H1 (cell line): Measurements from ENCODE around the gene TEAD1. TPM values are rescaled to one million over a fixed set of nuclear protein-coding genes. Genes with fewer than 3 reads are reported as not detected.

Source experiments
- CTCF ChIA-PET: fragments of 300-600 bp; sonication (Branson Sonifier 250); formaldehyde crosslinking; loops from one replicate; lab custom pipeline; 2021; ENCODE audit not compliant: partially characterized antibody; lab: Charles Lee
- POLR2A ChIA-PET: fragments of 300-600 bp; sonication (Branson Sonifier 250); formaldehyde crosslinking; loops from one replicate; lab custom pipeline; 2021; ENCODE audit warnings: inconsistent platforms; ENCODE audit not compliant: partially characterized antibody; lab: Charles Lee
- DNase-seq, 2 experiments: peaks; one replicate each; pipeline versions ENCODE4 v3.0.0 to v3.0.0-alpha.2; 2010 to 2022; ENCODE audit warnings: low spot score in 2 of 2, low read depth in 1 of 2, mixed read lengths in 1 of 2
- FAIRE-seq: peaks from 2 replicates; lab custom pipeline; 2011; peaks lifted over from hg19 to GRCh38; lab: Jason Lieb, UNC
- H2AFZ ChIP-seq: 2 replicates; pipeline ENCODE4 v1.8.1; 2012; ENCODE audit warnings: low read length, inconsistent platforms
- H2AK5ac ChIP-seq: 2 replicates; pipeline ENCODE4 v1.6.1; 2013; ENCODE audit warnings: low read depth, low read length
- H2BK120ac ChIP-seq: replicated peaks from 2 replicates; pipeline ENCODE3; 2013; ENCODE audit warnings: low read depth, low read length, inconsistent platforms
- H2BK12ac ChIP-seq: 2 replicates; pipeline ENCODE4 v1.6.1; 2013; ENCODE audit warnings: low read depth, low read length
- H2BK15ac ChIP-seq: 2 replicates; pipeline ENCODE4 v1.6.1; 2013; ENCODE audit warnings: low read length
- H2BK20ac ChIP-seq: 2 replicates; pipeline ENCODE4 v1.6.1; 2013; ENCODE audit warnings: low read length
- H2BK5ac ChIP-seq: 2 replicates; pipeline ENCODE4 v1.6.1; 2013; ENCODE audit warnings: low read depth, low read length
- H3K14ac ChIP-seq: 2 replicates; pipeline ENCODE4 v1.6.1; 2013; ENCODE audit warnings: inconsistent platforms; ENCODE audit not compliant: insufficient read length
- H3K18ac ChIP-seq: 2 replicates; pipeline ENCODE4 v1.6.1; 2013; ENCODE audit warnings: low read length; ENCODE audit errors: extremely low read depth
- H3K23ac ChIP-seq: 2 replicates; pipeline ENCODE4 v1.6.1; 2013; ENCODE audit warnings: inconsistent platforms; ENCODE audit not compliant: insufficient read length
- H3K23me2 ChIP-seq: 2 replicates; pipeline ENCODE4 v1.6.1; 2013; ENCODE audit warnings: low read depth, low read length
- H3K27ac ChIP-seq: 2 replicates; pipeline ENCODE4 v1.6.1; 2011; ENCODE audit warnings: low read depth, low read length, inconsistent platforms
- H3K27me3 ChIP-seq, 4 experiments: replicated peaks in 1 of 4; 1 replicate in 1 of 4; 2 replicates in 3 of 4; pipeline versions ENCODE4 v1.6.1 to v1.8.1; 2011 to 2013; ENCODE audit warnings: low read length in 3 of 4, mild to moderate bottlenecking in 3 of 4, inconsistent platforms in 2 of 4, mixed read lengths in 2 of 4, moderate library complexity in 1 of 4; ENCODE audit not compliant: control insufficient read depth in 3 of 4, insufficient read depth in 3 of 4; ENCODE audit errors: extremely low read depth in 1 of 4
- H3K36me3 ChIP-seq, 4 experiments: 2 replicates each; pipeline versions ENCODE4 v1.6.1 to v1.8.1; 2011 to 2013; ENCODE audit warnings: mild to moderate bottlenecking in 4 of 4, low read length in 3 of 4, moderate library complexity in 2 of 4, control low read depth in 1 of 4, inconsistent platforms in 1 of 4; ENCODE audit not compliant: insufficient read depth in 4 of 4, control insufficient read depth in 2 of 4
- H3K4ac ChIP-seq: replicated peaks from 2 replicates; pipeline ENCODE3; 2013; ENCODE audit warnings: low read length, low read depth, mixed read lengths, inconsistent platforms; ENCODE audit not compliant: insufficient read length
- H3K4me1 ChIP-seq, 4 experiments: replicated peaks in 1 of 4; 1 replicate in 1 of 4; 2 replicates in 3 of 4; pipeline versions ENCODE4 v1.6.1 to v1.8.1; 2011 to 2013; ENCODE audit warnings: low read length in 3 of 4, inconsistent platforms in 2 of 4, mixed read lengths in 1 of 4; ENCODE audit not compliant: insufficient read depth in 4 of 4, control insufficient read depth in 3 of 4
- H3K4me2 ChIP-seq, 2 experiments: 2 replicates each; pipeline versions ENCODE4 v1.6.1 to v1.8.1; 2011 to 2013; ENCODE audit warnings: low read depth in 2 of 2, low read length in 2 of 2, control low read depth in 1 of 2, inconsistent platforms in 1 of 2, mild to moderate bottlenecking in 1 of 2; ENCODE audit not compliant: insufficient read depth in 1 of 2
- H3K4me3 ChIP-seq, 4 experiments: fragments of 200-600, 300-600 bp in 1 of 4; sonication (generic), shearing (Covaris generic), sonication (Bioruptor Twin) in 1 of 4; 2 replicates each; pipeline versions ENCODE4 v1.5.1 to v1.8.1; 2011 to 2016; ENCODE audit warnings: low read length in 4 of 4, low read depth in 3 of 4, control low read depth in 2 of 4, inconsistent platforms in 2 of 4, mild to moderate bottlenecking in 2 of 4, mixed read lengths in 1 of 4, moderate library complexity in 1 of 4; ENCODE audit not compliant: insufficient read depth in 2 of 4; ENCODE audit errors: extremely low read depth in 1 of 4
- H3K56ac ChIP-seq: replicated peaks from 2 replicates; pipeline ENCODE3; 2013; ENCODE audit warnings: low read depth, mild to moderate bottlenecking, mixed read lengths, low read length, inconsistent platforms; ENCODE audit not compliant: insufficient read length
- H3K79me1 ChIP-seq: 2 replicates; pipeline ENCODE4 v1.6.1; 2013; ENCODE audit warnings: low read depth, low read length, control low read depth
- H3K79me2 ChIP-seq, 2 experiments: 2 replicates each; pipeline versions ENCODE4 v1.6.1 to v1.8.1; 2012 to 2013; ENCODE audit warnings: low read length in 2 of 2, mild to moderate bottlenecking in 2 of 2, inconsistent platforms in 1 of 2; ENCODE audit not compliant: insufficient read depth in 2 of 2, control insufficient read depth in 1 of 2
- H3K9ac ChIP-seq, 4 experiments: replicated peaks in 1 of 4; 1 replicate in 1 of 4; 2 replicates in 3 of 4; pipeline versions ENCODE4 v1.6.1 to v1.8.1; 2011 to 2013; ENCODE audit warnings: low read depth in 3 of 4, low read length in 3 of 4, control low read depth in 2 of 4, mild to moderate bottlenecking in 2 of 4, moderate library complexity in 2 of 4, inconsistent platforms in 1 of 4; ENCODE audit errors: extremely low read depth in 1 of 4
- H3K9me3 ChIP-seq, 2 experiments: 2 replicates each; pipeline versions ENCODE4 v1.6.1 to v1.8.1; 2012 to 2013; ENCODE audit warnings: mild to moderate bottlenecking in 2 of 2, moderate library complexity in 2 of 2, control low read depth in 1 of 2, inconsistent platforms in 1 of 2, low read depth in 1 of 2, low read length in 1 of 2, mixed read lengths in 1 of 2; ENCODE audit not compliant: insufficient read depth in 2 of 2
- H4K20me1 ChIP-seq, 2 experiments: replicated peaks in 1 of 2; 2 replicates each; pipeline versions ENCODE3 to v1.8.1; 2011 to 2013; ENCODE audit warnings: inconsistent platforms in 2 of 2, low read length in 2 of 2, mild to moderate bottlenecking in 1 of 2; ENCODE audit not compliant: insufficient read depth in 2 of 2, control insufficient read depth in 1 of 2
- H4K5ac ChIP-seq: 2 replicates; pipeline ENCODE4 v1.6.1; 2013; ENCODE audit warnings: low read length, low read depth, mixed read lengths, inconsistent platforms; ENCODE audit not compliant: insufficient read length
- H4K8ac ChIP-seq: 2 replicates; pipeline ENCODE4 v1.8.0; 2013; ENCODE audit warnings: mild to moderate bottlenecking, moderate library complexity, low read length, inconsistent platforms; ENCODE audit not compliant: insufficient read depth; ENCODE audit errors: extremely low read depth
- H4K91ac ChIP-seq: replicated peaks from 2 replicates; pipeline ENCODE3; 2013; ENCODE audit warnings: low read length, mixed read lengths, inconsistent platforms; ENCODE audit not compliant: insufficient read length
- NANOG ChIP-seq: IDR thresholded peaks from 2 replicates; pipeline ENCODE4 v1.6.1; 2011; ENCODE audit warnings: low read length, low read depth, mild to moderate bottlenecking, inconsistent platforms; ENCODE audit not compliant: insufficient read depth, poor library complexity, severe bottlenecking
- WGBS, 2 experiments: shearing (Covaris generic) in 1 of 2; methylation state at CpG; one replicate each; pipeline versions ENCODE4 v1.1.6 to v1.1.7; 2013 to 2015; ENCODE audit warnings: low lambda C conversion rate in 2 of 2, mixed read lengths in 2 of 2, inconsistent platforms in 1 of 2, low coverage in 1 of 2, missing lambda C conversion rate in 1 of 2; ENCODE audit not compliant: insufficient replicate concordance in 2 of 2, insufficient coverage in 1 of 2, insufficient read length in 1 of 2; ENCODE audit errors: extremely low coverage in 1 of 2, missing lambda C conversion rate in 1 of 2; 5-methylcytosine and 5-hydroxymethylcytosine counted together
- polyA plus RNA-seq, 7 experiments: library from polyadenylated mRNA; depleted of rRNA in 3 of 7; stranded (reverse) in 5 of 7; unstranded in 2 of 7; fragments of >200 nt in 5 of 7; fragments of 200-250 nt in 2 of 7; gene quantifications; 1 replicate in 5 of 7; 2 replicates in 1 of 7; 4 replicates in 1 of 7; pipeline versions ENCODE4 v1.2.1 to v1.2.3, GENCODE V29; 2011 to 2013; ENCODE audit warnings: missing spikeins in 2 of 7, mixed read lengths in 2 of 7
- total RNA-seq: library from RNA; stranded (reverse); fragmentation: NEBNext Ultra II Directional; extraction: Animal tissue kit (Norgen Biotek cat#: 25700); gene quantifications from 2 replicates; pipeline ENCODE4 v1.2.1, GENCODE V29; 2021

Gene TEAD1
- total and polyA plus RNA-seq, 2 of the 8 experiments (the other 6 are each of a cell fraction or from before 2014, with no cell fraction given): 15.6 to 67.4 TPM

DNA sequence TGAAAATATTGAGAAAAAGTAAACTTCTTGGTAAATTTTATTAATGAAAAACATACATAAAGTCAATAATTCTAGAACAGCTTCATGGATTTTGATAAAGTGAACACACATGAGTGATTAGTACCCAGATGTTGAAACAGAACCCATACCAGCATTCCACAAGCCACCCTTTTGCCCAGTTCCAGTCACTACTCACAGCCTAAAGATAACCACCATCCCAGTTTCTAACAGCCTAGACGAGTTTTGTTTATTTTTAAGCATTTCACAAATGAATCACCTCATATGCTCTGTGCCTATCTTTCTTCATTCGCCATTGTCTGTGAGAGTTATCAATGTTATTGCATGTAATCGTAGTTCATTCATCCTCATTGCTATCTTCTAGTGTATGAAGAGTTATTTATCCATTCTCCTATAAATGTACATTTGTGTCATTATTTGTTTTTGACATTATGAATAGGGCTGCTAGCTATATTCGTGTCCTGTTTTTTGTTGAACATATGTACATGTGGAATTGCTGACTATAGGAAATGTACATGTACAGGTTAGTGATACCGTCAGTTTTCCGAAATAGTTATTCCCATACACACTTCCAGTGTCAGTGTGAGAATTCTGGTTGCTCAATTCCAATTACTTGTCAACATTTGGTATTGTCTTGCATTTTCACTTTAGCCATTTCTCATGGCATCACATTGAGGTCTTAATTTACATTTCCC, 44.5 kb upstream of the TEAD1 start:
- H2BK5ac ChIP-seq: no peak overlapping the region
- H3K9me3 ChIP-seq: peaks cover 0 to 2% of the 10 kb centered on the region in 2 experiments; a peak in 1 of 4 replicates
- no peaks in the 10 kb centered on the region for H3K4me1 ChIP-seq
- H3K27ac ChIP-seq: no peak overlapping the region
- CTCF ChIA-PET: interaction anchor here (0.9 kb wide), 1 partner anchor 74 kb away, joined by 3 read pairs; no protein-coding TSS in a partner anchor
- H3K79me2 ChIP-seq: no peaks in the 10 kb centered on the region
- DNase-seq (no peak), FAIRE-seq (no peak)
- H4K8ac ChIP-seq: no peak overlapping the region
- H3K14ac ChIP-seq: no peak overlapping the region
- H2BK15ac ChIP-seq: no peak overlapping the region
- 90% methylated on average over 6 of the region's 6 CpGs; no CpG with 5 or more reads in 1 of the 2 experiments for WGBS, 2 experiments
- H3K36me3 ChIP-seq: no peaks in the 10 kb centered on the region
- H3K9ac ChIP-seq: no peak overlapping the region
- POLR2A ChIA-PET: no interaction called here
- no peak overlapping the region for H3K4me3 ChIP-seq
- H3K79me1 ChIP-seq: no peaks in the 10 kb centered on the region
- H4K5ac ChIP-seq: no peak overlapping the region
- no peak overlapping the region for H3K56ac ChIP-seq
- no peaks in the 10 kb centered on the region for H3K23me2 ChIP-seq
- H2AFZ ChIP-seq: no peak overlapping the region
- H3K4me2 ChIP-seq: no peak overlapping the region
- H2BK120ac ChIP-seq: no peak overlapping the region
- H4K91ac ChIP-seq: no peak overlapping the region
- H2AK5ac ChIP-seq: no peak overlapping the region
- H3K18ac ChIP-seq: no peak overlapping the region
- no peak overlapping the region for H2BK12ac ChIP-seq
- H3K27me3 ChIP-seq: no peaks in the 10 kb centered on the region
- no peaks in the 10 kb centered on the region for H4K20me1 ChIP-seq
- H3K23ac ChIP-seq: no peak overlapping the region
- H3K4ac ChIP-seq: no peak overlapping the region
- H2BK20ac ChIP-seq: no peak overlapping the region
- TF ChIP-seq NANOG: no peak
